HCT116 (cell line): Measurements from ENCODE around the gene MLLT3. TPM values are rescaled to one million over a fixed set of nuclear protein-coding genes. Genes with fewer than 3 reads are reported as not detected.

Experiments used
- ATAC-seq: fragments of 200-7000 bp; cut with Tn5 transposase; 2 replicates; pipeline ENCODE4 v1.9.1; 2020; ENCODE audit warnings: mild to moderate bottlenecking, moderate library complexity
- BruUV-seq: library from RNA; stranded (reverse); fragments of 400-500 nt; replicated peaks from 2 replicates; lab custom pipeline; 2021; lab: Mats Ljungman, UMichigan
- CTCF ChIA-PET: fragments of 300-600 bp; sonication (Branson Sonifier 250); formaldehyde crosslinking; loops from one replicate; lab custom pipeline; 2021; ENCODE audit warnings: antibody characterized with exemption; lab: Charles Lee
- POLR2A ChIA-PET: fragments of 300-600, 350-600 bp; sonication (Branson Sonifier 250); formaldehyde crosslinking; loops from one replicate; lab custom pipeline; 2021; ENCODE audit warnings: antibody characterized with exemption; lab: Charles Lee
- RAD21 ChIA-PET, 2 experiments: fragments of 300-600 bp; sonication (Branson Sonifier 250); formaldehyde crosslinking; loops; one replicate each; lab custom pipeline; 2023; ENCODE audit warnings: low total read pairs in 2 of 2; ENCODE audit not compliant: uncharacterized antibody in 2 of 2, unreplicated experiment in 2 of 2, low non-redundant PET in 1 of 2; lab: Charles Lee
- DNase-seq: peaks from one replicate; pipeline ENCODE4 v3.0.0-alpha.2; 2010; ENCODE audit warnings: low read depth, low spot score
- H2AFZ ChIP-seq: fragments of 200-600 bp; shearing (Covaris generic), sonication (generic); 2 replicates; pipeline ENCODE4 v1.6.1; 2017; ENCODE audit warnings: low read depth, mixed run types, mixed read lengths, antibody characterized with exemption, low read length; ENCODE audit not compliant: poor library complexity, severe bottlenecking
- H3K27ac ChIP-seq: 2 replicates; pipeline ENCODE4 v1.5.1; 2012; ENCODE audit warnings: low read depth, low read length
- H3K27me3 ChIP-seq: fragments of 200-600 bp; sonication (generic); 2 replicates; pipeline ENCODE4 v1.6.1; 2016; ENCODE audit warnings: mixed run types, low read length, mixed read lengths; ENCODE audit not compliant: insufficient read depth
- H3K36me3 ChIP-seq, 2 experiments: fragments of 200-500 bp in 1 of 2; fragments of 200-600 bp in 1 of 2; sonication (Bioruptor generic) in 1 of 2; sonication (generic) in 1 of 2; 2 replicates each; pipeline versions ENCODE4 v1.5.1 to v1.6.1; 2014 to 2016; ENCODE audit warnings: low read length in 2 of 2, inconsistent platforms in 1 of 2, mixed read lengths in 1 of 2, mixed run types in 1 of 2; ENCODE audit not compliant: insufficient read depth in 2 of 2, control insufficient read depth in 1 of 2
- H3K4me1 ChIP-seq, 2 experiments: fragments of 200-600 bp in 1 of 2; sonication (generic) in 1 of 2; 2 replicates each; pipeline versions ENCODE4 v1.5.1 to v1.6.1; 2012 to 2017; ENCODE audit warnings: low read length in 2 of 2, inconsistent platforms in 1 of 2, mild to moderate bottlenecking in 1 of 2, mixed read lengths in 1 of 2, mixed run types in 1 of 2, moderate library complexity in 1 of 2; ENCODE audit not compliant: insufficient read depth in 2 of 2, control insufficient read depth in 1 of 2
- H3K4me2 ChIP-seq: fragments of 200-600 bp; sonication (generic); 2 replicates; pipeline ENCODE4 v1.6.1; 2017; ENCODE audit warnings: mixed run types, low read length, mixed read lengths
- H3K4me3 ChIP-seq, 2 experiments: fragments of 200-600 bp in 1 of 2; sonication (generic) in 1 of 2; replicated peaks in 1 of 2; 2 replicates each; pipeline ENCODE4 v1.5.1; 2011 to 2016; ENCODE audit warnings: low read length in 2 of 2, control low read depth in 1 of 2, low read depth in 1 of 2, mild to moderate bottlenecking in 1 of 2, mixed read lengths in 1 of 2, mixed run types in 1 of 2
- H3K79me2 ChIP-seq: fragments of 200-600 bp; sonication (generic); 2 replicates; pipeline ENCODE4 v1.6.1; 2017; ENCODE audit warnings: mild to moderate bottlenecking, mixed run types, low read length, moderate library complexity, mixed read lengths; ENCODE audit not compliant: insufficient read depth
- H3K9ac ChIP-seq: fragments of 200-600 bp; sonication (generic); 2 replicates; pipeline ENCODE4 v1.6.1; 2016; ENCODE audit warnings: low read length, mixed read lengths
- H3K9me2 ChIP-seq: fragments of 200-600 bp; sonication (generic), shearing (Covaris generic); 2 replicates; pipeline ENCODE4 v1.6.1; 2017; ENCODE audit warnings: mixed run types, mild to moderate bottlenecking, moderate library complexity; ENCODE audit not compliant: insufficient read depth
- H3K9me3 ChIP-seq, 2 experiments: fragments of 200-500 bp in 1 of 2; fragments of 200-600 bp in 1 of 2; sonication (Bioruptor generic) in 1 of 2; sonication (generic) in 1 of 2; 2 replicates each; pipeline ENCODE4 v1.6.1; 2014 to 2017; ENCODE audit warnings: low read length in 2 of 2, mixed read lengths in 2 of 2, inconsistent platforms in 1 of 2, low read depth in 1 of 2, mild to moderate bottlenecking in 1 of 2, mixed run types in 1 of 2, moderate library complexity in 1 of 2; ENCODE audit not compliant: control insufficient read depth in 1 of 2, insufficient read depth in 1 of 2
- H4K20me1 ChIP-seq: fragments of 200-600 bp; sonication (generic), shearing (Covaris generic); 2 replicates; pipeline ENCODE4 v1.6.1; 2017; ENCODE audit warnings: mixed run types, mild to moderate bottlenecking, moderate library complexity; ENCODE audit not compliant: insufficient read depth
- ATF3 ChIP-seq: IDR thresholded peaks from 2 replicates; pipeline ENCODE4 v1.6.1; 2012
- CBX3 ChIP-seq: IDR thresholded peaks from 2 replicates; pipeline ENCODE4 v1.6.1; 2012; ENCODE audit warnings: low read depth
- CEBPB ChIP-seq: IDR thresholded peaks from 2 replicates; pipeline ENCODE4 v1.6.1; 2012; ENCODE audit warnings: low read depth
- CTCF ChIP-seq, 3 experiments: fragments of 200-600 bp in 1 of 3; sonication (generic) in 1 of 3; IDR thresholded peaks in 2 of 3; conservative IDR thresholded peaks in 1 of 3; 2 replicates each; pipeline ENCODE4 v1.5.1; 2012 to 2017; ENCODE audit warnings: low read depth in 2 of 3, low read length in 2 of 3, antibody characterized with exemption in 1 of 3, borderline replicate concordance in 1 of 3, control low read depth in 1 of 3, mild to moderate bottlenecking in 1 of 3, mixed read lengths in 1 of 3, mixed run types in 1 of 3, moderate library complexity in 1 of 3; ENCODE audit not compliant: insufficient read depth in 1 of 3
- EZH2 ChIP-seq: fragments of 200-600 bp; sonication (generic); IDR thresholded peaks from 2 replicates; pipeline ENCODE4 v1.6.1; 2017; ENCODE audit warnings: antibody characterized with exemption, mixed run types
- EZH2phosphoT487 ChIP-seq: fragments of 200-600 bp; IDR thresholded peaks from 2 replicates; pipeline ENCODE4 v1.6.1; 2018; ENCODE audit warnings: antibody characterized with exemption, borderline replicate concordance
- FOSL1 ChIP-seq: IDR thresholded peaks from 2 replicates; pipeline ENCODE4 v1.6.1; 2012; ENCODE audit warnings: low read depth
- MAX ChIP-seq: IDR thresholded peaks from 2 replicates; pipeline ENCODE4 v1.6.1; 2012
- POLR2A ChIP-seq: IDR thresholded peaks from 2 replicates; pipeline ENCODE4 v1.7.0; 2011; ENCODE audit warnings: borderline replicate concordance; ENCODE audit not compliant: insufficient read depth, insufficient read length; ENCODE audit errors: extremely low read depth
- POLR2AphosphoS5 ChIP-seq: IDR thresholded peaks from 2 replicates; pipeline ENCODE4 v1.6.1; 2011; ENCODE audit warnings: mild to moderate bottlenecking, low read depth, low read length, moderate library complexity
- REST ChIP-seq: IDR thresholded peaks from 2 replicates; pipeline ENCODE4 v1.6.1; 2012; ENCODE audit warnings: low read depth
- SIN3A ChIP-seq: IDR thresholded peaks from 2 replicates; pipeline ENCODE4 v1.6.1; 2012; ENCODE audit warnings: low read depth
- SP1 ChIP-seq: IDR thresholded peaks from 2 replicates; pipeline ENCODE4 v1.6.1; 2012; ENCODE audit warnings: low read depth
- SRF ChIP-seq: IDR thresholded peaks from 2 replicates; pipeline ENCODE4 v1.6.1; 2012; ENCODE audit warnings: low read depth
- YY1 ChIP-seq: IDR thresholded peaks from 2 replicates; pipeline ENCODE4 v1.6.1; 2011; ENCODE audit warnings: low read length, low read depth, moderate library complexity, mild to moderate bottlenecking; ENCODE audit not compliant: insufficient replicate concordance; ENCODE audit errors: extremely low read depth
- ZBTB33 ChIP-seq: IDR thresholded peaks from 2 replicates; pipeline ENCODE4 v1.6.1; 2011; ENCODE audit warnings: mild to moderate bottlenecking, low read length, moderate library complexity; ENCODE audit not compliant: insufficient replicate concordance; ENCODE audit errors: extremely low read depth
- ZNF274 ChIP-seq: fragments of 200-500 bp; sonication (Bioruptor generic); IDR thresholded peaks from 2 replicates; pipeline ENCODE4 v1.6.1; 2014; ENCODE audit warnings: mild to moderate bottlenecking, low read depth, low read length, inconsistent platforms
- intact Hi-C: fragments of 100-400 bp; cut with micrococcal nuclease; formaldehyde crosslinking; loops from 2 replicates; pipeline ENCODE4 v1.10.0; 2022
- total RNA-seq: library from RNA; stranded (reverse); gene quantifications from one replicate; pipeline ENCODE4 v1.2.1, GENCODE V29; 2021; ENCODE audit not compliant: unreplicated experiment

The MLLT3 gene
- total RNA-seq, 1 experiment from 2014 or later, result 4.3 TPM

GRCh38 chr9:20662156-20662555, 39.9 kb upstream of the MLLT3 start:
- no peak for ATAC-seq
- ChIA-PET POLR2A (no interaction called here), RAD21 (no interaction called here), CTCF (no interaction called here)
- Histone ChIP-seq H3K9ac (no peak overlapping the region), H3K27me3 (no peaks in the 10 kb centered on the region), H3K9me2 (peaks cover 3% of the 10 kb centered on the region; the same call in 1 of the 2 replicates), H4K20me1 (no peaks in the 10 kb centered on the region), H3K36me3 (no peaks in the 10 kb centered on the region), H3K27ac (no peak overlapping the region), H2AFZ (no peak overlapping the region), H3K4me2 (no peak overlapping the region), H3K9me3 (no peaks in the 10 kb centered on the region), H3K4me1 (peaks cover 0 to 11% of the 10 kb centered on the region in 2 experiments; a peak in 1 of 4 replicates), H3K4me3 (no peak overlapping the region), H3K79me2 (0 out of 2 replicates have a peak, but pooled peaks cover 3% of the 10 kb centered on the region)
- DNase-seq, result no peak
- no peak for TF ChIP-seq YY1
- no peak for TF ChIP-seq SP1
- TF ChIP-seq ZBTB33, result no peak
- no peak for TF ChIP-seq ATF3
- no peak for TF ChIP-seq EZH2phosphoT487
- TF ChIP-seq EZH2, result no peak
- no peak for TF ChIP-seq SIN3A
- TF ChIP-seq POLR2A, result no peak
- no peak for TF ChIP-seq FOSL1
- TF ChIP-seq SRF, result no peak
- TF ChIP-seq CEBPB, result no peak
- TF ChIP-seq REST, result no peak
- no peak for TF ChIP-seq CBX3
- TF ChIP-seq MAX, result no peak
- no peak for TF ChIP-seq ZNF274
- TF ChIP-seq CTCF (IDR thresholded peaks at IDR 0.05 in 2 of 3, conservative IDR thresholded peaks at IDR 0.05 in 1 of 3; ENCODE audit: borderline replicate concordance in 1 of 3, insufficient read depth in 1 of 3, low read depth in 2 of 3, low read length in 2 of 3), result no peak
- no peak for TF ChIP-seq POLR2AphosphoS5
- BruUV-seq, result no TSS peak
- intact Hi-C loops, result no loop called here
